Brain microvascular endothelial cell (primary cell): ENCODE measurements around the gene PRMT1.
A peak's percentile ranks its signal among the peaks of the same experiment; 100 is the strongest.

Experiments used
- DNase-seq: peaks from one replicate; pipeline ENCODE4 v3.0.0-alpha.2; 2020
- H3K27ac ChIP-seq: fragments of 250-450 bp; sonication (Bioruptor Pico); 2 replicates; pipeline ENCODE4 v1.5.1; 2020; ENCODE audit warnings: mild to moderate bottlenecking, moderate library complexity
- H3K27me3 ChIP-seq: fragments of 250-450 bp; sonication (Bioruptor Pico); replicated peaks from 2 replicates; pipeline ENCODE4 v1.5.1; 2020; ENCODE audit warnings: mild to moderate bottlenecking
- H3K36me3 ChIP-seq: fragments of 250-450 bp; sonication (Bioruptor Pico); replicated peaks from 2 replicates; pipeline ENCODE4 v1.5.1; 2020; ENCODE audit warnings: mild to moderate bottlenecking
- H3K4me3 ChIP-seq: 2 replicates; pipeline ENCODE4 v1.5.1; 2011; ENCODE audit warnings: low read depth, mild to moderate bottlenecking, control low read depth, low read length, moderate library complexity
- in situ Hi-C: cut with HindIII; loops from 2 replicates; pipeline ENCODE4 v1.10.0; 2017; ENCODE audit warnings: low sequenced_read_pairs, low pct_ligation_motif_present
- TF ChIP-seq, protein P1 (sequence below): IDR thresholded peaks from 2 replicates; pipeline ENCODE4 v1.5.1; 2011; ENCODE audit warnings: low read depth, mild to moderate bottlenecking, moderate library complexity, low read length, control low read depth, inconsistent platforms; ENCODE audit errors: missing control alignments

The PRMT1 gene

DNA sequence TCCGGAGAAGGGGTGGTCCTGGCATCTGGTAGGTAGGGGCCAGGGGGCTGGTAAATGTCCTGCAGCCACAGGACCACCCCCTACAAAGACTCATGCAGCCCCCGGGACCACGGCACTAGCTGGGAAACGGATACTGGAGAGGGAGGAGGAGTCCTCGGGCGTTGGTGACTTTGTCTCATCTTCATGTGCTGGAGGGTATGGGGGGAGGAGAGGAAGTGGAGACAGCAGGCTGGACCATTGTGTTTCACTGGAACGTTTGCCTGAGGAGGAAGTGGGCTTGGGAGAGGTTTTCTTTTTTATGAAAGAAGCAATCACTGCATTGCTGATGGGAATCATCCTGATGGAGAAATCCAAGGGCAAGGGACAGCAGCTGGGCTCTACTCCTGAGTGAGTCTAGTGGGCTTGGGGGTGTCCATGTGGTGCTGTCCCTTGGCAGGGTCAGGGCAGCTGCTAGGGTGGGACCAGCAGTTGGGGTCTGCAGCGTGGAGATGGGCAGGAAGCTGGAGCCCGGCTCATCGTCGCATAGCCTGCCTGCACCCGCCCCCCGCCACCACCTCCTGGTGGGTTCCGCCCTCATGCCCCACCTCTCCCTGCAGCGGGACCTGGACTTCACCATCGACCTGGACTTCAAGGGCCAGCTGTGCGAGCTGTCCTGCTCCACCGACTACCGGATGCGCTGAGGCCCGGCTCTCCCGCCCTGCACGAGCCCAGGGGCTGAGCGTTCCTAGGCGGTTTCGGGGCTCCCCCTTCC, 10.7 kb downstream of the PRMT1 start:
- no peak overlapping the region for H3K4me3 ChIP-seq
- H3K27ac ChIP-seq, result no peak overlapping the region
- TF ChIP-seq, protein P1, sequence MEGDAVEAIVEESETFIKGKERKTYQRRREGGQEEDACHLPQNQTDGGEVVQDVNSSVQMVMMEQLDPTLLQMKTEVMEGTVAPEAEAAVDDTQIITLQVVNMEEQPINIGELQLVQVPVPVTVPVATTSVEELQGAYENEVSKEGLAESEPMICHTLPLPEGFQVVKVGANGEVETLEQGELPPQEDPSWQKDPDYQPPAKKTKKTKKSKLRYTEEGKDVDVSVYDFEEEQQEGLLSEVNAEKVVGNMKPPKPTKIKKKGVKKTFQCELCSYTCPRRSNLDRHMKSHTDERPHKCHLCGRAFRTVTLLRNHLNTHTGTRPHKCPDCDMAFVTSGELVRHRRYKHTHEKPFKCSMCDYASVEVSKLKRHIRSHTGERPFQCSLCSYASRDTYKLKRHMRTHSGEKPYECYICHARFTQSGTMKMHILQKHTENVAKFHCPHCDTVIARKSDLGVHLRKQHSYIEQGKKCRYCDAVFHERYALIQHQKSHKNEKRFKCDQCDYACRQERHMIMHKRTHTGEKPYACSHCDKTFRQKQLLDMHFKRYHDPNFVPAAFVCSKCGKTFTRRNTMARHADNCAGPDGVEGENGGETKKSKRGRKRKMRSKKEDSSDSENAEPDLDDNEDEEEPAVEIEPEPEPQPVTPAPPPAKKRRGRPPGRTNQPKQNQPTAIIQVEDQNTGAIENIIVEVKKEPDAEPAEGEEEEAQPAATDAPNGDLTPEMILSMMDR, result no peak
- no peaks in the 10 kb centered on the region for H3K27me3 ChIP-seq
- in situ Hi-C loops, result no loop called here
- peaks cover 30% of the 10 kb centered on the region for H3K36me3 ChIP-seq
- DNase-seq, result no peak

GRCh38 chr19:49688531-49689132, 11.6 kb downstream of the PRMT1 start:
- Histone ChIP-seq H3K27ac (no peak overlapping the region), H3K4me3 (no peak overlapping the region), H3K36me3 (peaks cover 24% of the 10 kb centered on the region), H3K27me3 (no peaks in the 10 kb centered on the region)
- in situ Hi-C loops, result no loop called here
- DNase-seq, result no peak
- TF ChIP-seq, protein P1, result no peak

DNA sequence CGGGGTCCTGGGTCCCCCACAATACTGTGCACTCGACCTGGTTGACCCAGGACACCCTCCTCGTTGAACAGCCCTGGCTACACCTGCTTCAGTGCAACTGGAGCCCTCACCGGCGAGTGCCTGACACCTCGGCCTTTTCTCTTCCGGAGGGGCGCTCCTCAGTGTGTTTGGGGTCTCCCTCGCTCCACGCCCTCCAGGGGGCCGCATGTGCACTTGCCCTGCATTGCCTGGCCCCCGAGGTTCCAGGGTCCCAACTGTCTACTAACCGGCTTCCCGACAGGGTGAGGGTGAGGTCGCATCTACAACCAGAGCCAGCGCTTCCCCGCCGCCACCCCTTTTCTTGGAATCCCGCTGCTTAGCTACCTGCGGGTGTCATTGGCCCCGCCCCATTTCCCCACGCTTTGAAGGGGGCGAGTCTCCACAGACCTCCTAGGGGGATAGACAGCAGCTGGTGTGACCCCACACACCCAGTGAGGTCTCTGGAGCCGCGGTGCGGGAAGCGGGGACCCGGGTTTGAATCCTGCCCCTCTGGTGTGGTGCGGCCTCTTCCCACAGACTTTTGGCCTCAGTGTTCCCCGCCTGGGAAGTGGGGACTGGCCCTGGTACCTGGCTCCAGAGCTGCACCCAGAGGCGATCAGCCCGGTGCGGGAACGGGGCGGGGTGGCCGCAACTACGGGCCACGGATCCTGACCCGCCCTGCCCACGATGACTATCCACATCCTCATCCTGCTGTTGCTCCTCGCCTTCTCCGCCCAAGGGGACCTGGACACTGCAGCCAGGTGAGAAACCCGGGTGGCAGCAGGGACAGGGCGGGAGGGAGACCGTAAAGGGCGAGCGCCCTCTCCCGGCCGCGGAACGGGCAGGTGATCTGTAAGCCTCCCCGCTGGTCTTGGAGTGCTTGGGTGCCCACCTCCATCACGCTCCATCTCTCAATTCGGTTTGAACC, 12.3 kb downstream of the PRMT1 start, which contains the start of gene ADM5:
Gene ADM5, plus strand, starts transcription at position 462 of the 946 bp plus-strand sequence. Its CDS starts 244 bp downstream, at position 706.
- TF ChIP-seq, protein P1, result peak; percentile 79
- DNase-seq, result no peak
- peak within 1 kb of the TSS; percentile 52 for H3K4me3 ChIP-seq
- H3K27ac ChIP-seq, result no peak within 1 kb of the TSS
- peaks cover 17% of the 10 kb centered on the region for H3K36me3 ChIP-seq
- no peaks in the 10 kb centered on the region for H3K27me3 ChIP-seq
- in situ Hi-C loops, result no loop called here

GRCh38 chr19:49690079-49690655, 13.1 kb downstream of the PRMT1 start:
- Histone ChIP-seq H3K4me3 (peak overlapping the region; percentile 52), H3K27me3 (no peaks in the 10 kb centered on the region), H3K36me3 (peaks cover 9% of the 10 kb centered on the region), H3K27ac (no peak overlapping the region)
- in situ Hi-C loops, result no loop called here
- TF ChIP-seq, protein P1, result no peak
- DNase-seq, result no peak

GRCh38 chr19:49690656-49691242, 13.7 kb downstream of the PRMT1 start, which contains the start of gene CPT1C:
Gene CPT1C (plus strand): TSS chr19:49691116. CDS start chr19:49692253, 1,137 bp downstream.
- in situ Hi-C loops, result no loop called here
- H3K27ac ChIP-seq, result no peak within 1 kb of the TSS
- TF ChIP-seq, protein P1, result no peak
- peaks cover 5% of the 10 kb centered on the region for H3K36me3 ChIP-seq
- peak within 1 kb of the TSS; percentile 52 for H3K4me3 ChIP-seq
- H3K27me3 ChIP-seq, result no peaks in the 10 kb centered on the region
- DNase-seq, result peak; percentile 70
